Omental fat pad (tissue), 4 donors: ENCODE measurements around the gene ADAMTS17. TPM values are rescaled to one million over a fixed set of nuclear protein-coding genes. Genes with fewer than 3 reads are reported as not detected.

ENCODE experiments used
- small RNA-seq: library from RNA; depleted of rRNA; stranded (forward); fragments of <200 nt; gene quantifications from one replicate; pipeline ENCODE3, GENCODE V24; 2016
- total RNA-seq, 4 donors: library from RNA; depleted of rRNA; stranded (reverse); fragments of >200 nt; gene quantifications; one replicate each; pipeline ENCODE4 v1.1.0, GENCODE V29; 2016

The ADAMTS17 gene
- total RNA-seq, 4 donors from 2014 or later, result 1.6 to 10.7 (median 5.7) TPM

Small RNA genes within 50 kb of the gene (small RNA-seq; reads per million reads assigned to genes)
- gene RNA5SP402, result not detected

Other genes starting within 250 kb of the ADAMTS17 start
- gene CERS3, start 187.0 kb upstream of the ADAMTS17 start, total RNA-seq, result not detected